IPS DF 19.7 (cell line): ENCODE measurements around the gene VPS51.
A peak's percentile ranks its signal among the peaks of the same experiment; 100 is the strongest.

Experiments used
- DNase-seq: peaks from one replicate; pipeline ENCODE4 v3.0.0-alpha.2; 2013; ENCODE audit warnings: low read depth, low spot score

Gene VPS51

GRCh38 chr11:65095974-65096806 is at the start of gene VPS51:
VPS51 (plus strand) TSS chr11:65096214; CDS start chr11:65096251, 37 bp downstream.
- peak; percentile 82 for DNase-seq

- no peak for DNase-seq
Measured at GRCh38 chr11:65047581-65048422, 48.2 kb upstream of the VPS51 start.

GRCh38 chr11:65051398-65051858 is 44.6 kb upstream of the VPS51 start:
- DNase-seq, result no peak

GRCh38 chr11:65053827-65054508 is 42.0 kb upstream of the VPS51 start:
- no peak for DNase-seq

GRCh38 chr11:65055538-65055937 is 40.5 kb upstream of the VPS51 start:
- no peak for DNase-seq

- DNase-seq, result no peak
Measured at GRCh38 chr11:65056999-65057398, 39.0 kb upstream of the VPS51 start.

GRCh38 chr11:65057526-65057925 is 38.5 kb upstream of the VPS51 start:
- no peak for DNase-seq

- DNase-seq, result no peak
Measured at GRCh38 chr11:65058012-65058411, 38.0 kb upstream of the VPS51 start.

GRCh38 chr11:65058419-65059054 is 37.5 kb upstream of the VPS51 start, which contains the start of gene NAALADL1:
NAALADL1 (minus strand) TSS chr11:65058553; CDS start chr11:65058521, 32 bp downstream.
- no peak for DNase-seq

- no peak for DNase-seq
Measured at GRCh38 chr11:65059523-65059922, 36.5 kb upstream of the VPS51 start.

- no peak for DNase-seq
Measured at GRCh38 chr11:65059959-65060824, 35.8 kb upstream of the VPS51 start.

GRCh38 chr11:65060913-65061408 is 35.1 kb upstream of the VPS51 start:
- no peak for DNase-seq

- no peak for DNase-seq
Measured at GRCh38 chr11:65063532-65063931, 32.5 kb upstream of the VPS51 start.

- DNase-seq, result no peak
Measured at GRCh38 chr11:65064847-65065240, 31.2 kb upstream of the VPS51 start.

GRCh38 chr11:65065851-65066250 is 30.2 kb upstream of the VPS51 start:
- no peak for DNase-seq

GRCh38 chr11:65066315-65066714 is 29.7 kb upstream of the VPS51 start:
- no peak for DNase-seq

- peak; percentile 38 for DNase-seq
Measured at GRCh38 chr11:65066805-65067291, 29.2 kb upstream of the VPS51 start.

GRCh38 chr11:65067446-65067845 is 28.6 kb upstream of the VPS51 start:
- DNase-seq, result no peak

GRCh38 chr11:65069217-65069616 is 26.8 kb upstream of the VPS51 start:
- no peak for DNase-seq
